ENCODE results near the gene OR14I1. TPM values are rescaled to one million over a fixed set of nuclear protein-coding genes. Genes with fewer than 3 reads are reported as not detected.

OR14I1 gene
- total RNA-seq, 2 experiments from 2014 or later = not detected

GRCh38 chr1:248688527-248689298, 13.9 kb downstream of the OR14I1 start:
- Mint-ChIP-seq H3K27me3 (peaks cover 15% of the 10 kb centered on the region), H3K9me3 (peaks cover 5% of the 10 kb centered on the region), H3K4me3 (no peak overlapping the region), H3K4me1 (ENCODE audit: low read depth) (no peaks in the 10 kb centered on the region), H3K27ac (no peak overlapping the region), H3K36me3 (ENCODE audit: low read depth) (no peaks in the 10 kb centered on the region)
- Histone ChIP-seq H3K4me1 (ENCODE audit: insufficient read depth, low read length) (no peaks in the 10 kb centered on the region), H3K9me3 (ENCODE audit: control insufficient read depth in 1 of 2, insufficient read depth in 1 of 2, low read length in 2 of 2) (peaks cover 0 to 10% of the 10 kb centered on the region in 2 experiments), H3K27ac (ENCODE audit: low read depth in 1 of 2, low read length in 2 of 2) (no peak overlapping the region), H3K36me3 (ENCODE audit: insufficient read depth, low read length) (no peaks in the 10 kb centered on the region), H3K27me3 (ENCODE audit: control insufficient read depth in 1 of 2, insufficient read depth in 2 of 2, low read length in 2 of 2) (no peaks in the 10 kb centered on the region), H3K4me3 (ENCODE audit: low read length) (no peak overlapping the region)
- ChIA-PET POLR2A (no interaction called here), CTCF (no interaction called here)
- TF ChIP-seq, protein P1, sequence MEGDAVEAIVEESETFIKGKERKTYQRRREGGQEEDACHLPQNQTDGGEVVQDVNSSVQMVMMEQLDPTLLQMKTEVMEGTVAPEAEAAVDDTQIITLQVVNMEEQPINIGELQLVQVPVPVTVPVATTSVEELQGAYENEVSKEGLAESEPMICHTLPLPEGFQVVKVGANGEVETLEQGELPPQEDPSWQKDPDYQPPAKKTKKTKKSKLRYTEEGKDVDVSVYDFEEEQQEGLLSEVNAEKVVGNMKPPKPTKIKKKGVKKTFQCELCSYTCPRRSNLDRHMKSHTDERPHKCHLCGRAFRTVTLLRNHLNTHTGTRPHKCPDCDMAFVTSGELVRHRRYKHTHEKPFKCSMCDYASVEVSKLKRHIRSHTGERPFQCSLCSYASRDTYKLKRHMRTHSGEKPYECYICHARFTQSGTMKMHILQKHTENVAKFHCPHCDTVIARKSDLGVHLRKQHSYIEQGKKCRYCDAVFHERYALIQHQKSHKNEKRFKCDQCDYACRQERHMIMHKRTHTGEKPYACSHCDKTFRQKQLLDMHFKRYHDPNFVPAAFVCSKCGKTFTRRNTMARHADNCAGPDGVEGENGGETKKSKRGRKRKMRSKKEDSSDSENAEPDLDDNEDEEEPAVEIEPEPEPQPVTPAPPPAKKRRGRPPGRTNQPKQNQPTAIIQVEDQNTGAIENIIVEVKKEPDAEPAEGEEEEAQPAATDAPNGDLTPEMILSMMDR (IDR thresholded peaks at IDR 0.05) = no peak
- no peak for ATAC-seq (ENCODE audit: poor library complexity)
- DNase-seq = no peak
- intact Hi-C loops (cut with DNase I, micrococcal nuclease) = loop anchor here in 1 of 2 experiments (10.0 kb wide), 1 partner anchor 444 kb away; no protein-coding TSS in a partner anchor

DNA sequence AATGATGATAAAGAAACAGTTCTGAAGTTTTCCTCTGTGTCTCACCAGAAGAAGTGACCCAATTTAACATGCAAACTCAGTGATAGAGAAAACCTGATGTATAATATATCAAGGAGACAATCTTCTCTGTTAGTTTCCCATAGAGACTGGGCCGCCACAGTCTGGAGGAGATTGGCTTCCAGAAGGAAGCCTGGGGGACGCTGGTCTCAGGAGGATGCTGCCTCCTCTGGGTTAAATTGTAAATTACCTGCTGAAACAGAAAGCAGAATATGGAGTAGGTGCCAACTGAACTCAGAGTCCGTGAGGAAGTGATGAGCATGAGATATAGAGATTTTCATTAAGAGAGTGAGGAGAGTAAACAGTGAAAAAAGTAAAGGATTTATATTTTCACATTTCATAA, 15.8 kb downstream of the OR14I1 start:
- peaks cover 19% of the 10 kb centered on the region for H3K27me3 Mint-ChIP-seq
- Histone ChIP-seq H3K36me3 (ENCODE audit: insufficient read depth, low read length) (no peaks in the 10 kb centered on the region), H3K4me1 (ENCODE audit: insufficient read depth, low read length) (no peaks in the 10 kb centered on the region), H3K27ac (ENCODE audit: low read depth in 1 of 2, low read length in 2 of 2) (no peak overlapping the region), H3K4me3 (ENCODE audit: low read length) (no peak overlapping the region), H3K9me3 (ENCODE audit: control insufficient read depth in 1 of 2, insufficient read depth in 1 of 2, low read length in 2 of 2) (peaks cover 0 to 6% of the 10 kb centered on the region in 2 experiments), H3K27me3 (ENCODE audit: control insufficient read depth in 1 of 2, insufficient read depth in 2 of 2, low read length in 2 of 2) (no peaks in the 10 kb centered on the region)
- H3K36me3 Mint-ChIP-seq (ENCODE audit: low read depth) = no peaks in the 10 kb centered on the region
- H3K4me3 Mint-ChIP-seq = no peak overlapping the region
- DNase-seq (peak in 4 of 14 experiments; percentile 14 to 58 (median 40)), ATAC-seq (ENCODE audit: poor library complexity) (no peak)
- no peaks in the 10 kb centered on the region for H3K4me1 Mint-ChIP-seq (ENCODE audit: low read depth)
- TF ChIP-seq, protein P1 (IDR thresholded peaks at IDR 0.05) = peak; percentile 38
- H3K27ac Mint-ChIP-seq = no peak overlapping the region
- POLR2A ChIA-PET = no interaction called here
- CTCF ChIA-PET = no interaction called here
- intact Hi-C loops (cut with DNase I, micrococcal nuclease) = loop anchor here (2.0 to 10.0 kb wide), 3 partner anchors 442 to 750 kb away; no protein-coding TSS in a partner anchor
- peaks cover 5% of the 10 kb centered on the region for H3K9me3 Mint-ChIP-seq

- H3K36me3 ChIP-seq (ENCODE audit: insufficient read depth, low read length) = no peaks in the 10 kb centered on the region
- H3K4me1 ChIP-seq (ENCODE audit: insufficient read depth, low read length) = no peaks in the 10 kb centered on the region
- TF ChIP-seq, protein P1 (IDR thresholded peaks at IDR 0.05) = no peak
- Mint-ChIP-seq H3K4me1 (ENCODE audit: low read depth) (no peaks in the 10 kb centered on the region), H3K9me3 (no peaks in the 10 kb centered on the region), H3K36me3 (ENCODE audit: low read depth) (no peaks in the 10 kb centered on the region), H3K27ac (no peak overlapping the region), H3K27me3 (peaks cover 22% of the 10 kb centered on the region), H3K4me3 (no peak overlapping the region)
- no peaks in the 10 kb centered on the region for H3K9me3 ChIP-seq (ENCODE audit: control insufficient read depth in 1 of 2, insufficient read depth in 1 of 2, low read length in 2 of 2)
- ChIA-PET POLR2A (no interaction called here), CTCF (no interaction called here)
- H3K4me3 ChIP-seq (ENCODE audit: low read length) = no peak overlapping the region
- no peaks in the 10 kb centered on the region for H3K27me3 ChIP-seq (ENCODE audit: control insufficient read depth in 1 of 2, insufficient read depth in 2 of 2, low read length in 2 of 2)
- intact Hi-C loops (cut with DNase I, micrococcal nuclease) = loop anchor here in 1 of 2 experiments (10.0 kb wide), 1 partner anchor 437 kb away; no protein-coding TSS in a partner anchor
- no peak overlapping the region for H3K27ac ChIP-seq (ENCODE audit: low read depth in 1 of 2, low read length in 2 of 2)
- ATAC-seq (ENCODE audit: poor library complexity) (no peak), DNase-seq (no peak)
Observed at GRCh38 chr1:248681651-248682050, 20.9 kb downstream of the OR14I1 start.

Data from CD4-positive, alpha-beta T cell (primary cell).